Natural killer cell (primary cell): ENCODE measurements around the gene PRKN. TPM values are rescaled to one million over a fixed set of nuclear protein-coding genes. Genes with fewer than 3 reads are reported as not detected.

Experiments
- ATAC-seq, 3 donors: fragments of 150-1000 bp in 2 of 3; fragments of 200-7000 bp in 1 of 3; cut with Tn5 transposase; 1 replicate in 1 of 3; 2 replicates in 2 of 3; pipeline ENCODE4 v1.10.0; 2021; ENCODE audit warnings: mild to moderate bottlenecking in 2 of 3, moderate library complexity in 2 of 3
- DNase-seq, 2 donors: peaks; one replicate each; pipeline versions ENCODE4 v3.0.0 to v3.0.0-alpha.2; 2013 to 2021; ENCODE audit warnings: mixed read lengths in 1 of 2
- H3K27ac ChIP-seq: one replicate; pipeline ENCODE4 v1.5.1; 2013; ENCODE audit warnings: mild to moderate bottlenecking, low read length
- H3K27me3 ChIP-seq: one replicate; pipeline ENCODE4 v1.6.1; 2013; ENCODE audit warnings: low read length; ENCODE audit not compliant: control insufficient read depth, insufficient read depth
- H3K36me3 ChIP-seq: one replicate; pipeline ENCODE4 v1.6.1; 2013; ENCODE audit warnings: low read length; ENCODE audit not compliant: control insufficient read depth, insufficient read depth
- H3K4me1 ChIP-seq: one replicate; pipeline ENCODE4 v1.6.1; 2013; ENCODE audit warnings: low read length; ENCODE audit not compliant: control insufficient read depth, insufficient read depth
- H3K4me3 ChIP-seq: one replicate; pipeline ENCODE4 v1.5.1; 2013; ENCODE audit warnings: low read length
- H3K9me3 ChIP-seq: one replicate; pipeline ENCODE4 v1.6.1; 2013; ENCODE audit warnings: low read length; ENCODE audit not compliant: control insufficient read depth, insufficient read depth
- H3K27ac Mint-ChIP-seq, 2 donors: one replicate each; pipeline ENCODE4 v1.8.0; 2022; ENCODE audit warnings: mild to moderate bottlenecking in 2 of 2, mixed read lengths in 2 of 2, moderate library complexity in 1 of 2
- H3K27me3 Mint-ChIP-seq, 2 donors: one replicate each; pipeline ENCODE4 v1.8.0; 2022; ENCODE audit warnings: low read depth in 2 of 2, mixed read lengths in 2 of 2
- H3K36me3 Mint-ChIP-seq: one replicate; pipeline ENCODE4 v1.8.0; 2022; ENCODE audit warnings: mixed read lengths
- H3K4me1 Mint-ChIP-seq, 2 donors: one replicate each; pipeline ENCODE4 v1.8.0; 2022; ENCODE audit warnings: mixed read lengths in 2 of 2
- H3K4me3 Mint-ChIP-seq: one replicate; pipeline ENCODE4 v1.8.0; 2022; ENCODE audit warnings: mild to moderate bottlenecking, moderate library complexity, mixed read lengths
- H3K9me3 Mint-ChIP-seq, 2 donors: one replicate each; pipeline ENCODE4 v1.8.0; 2022; ENCODE audit warnings: mixed read lengths in 2 of 2
- CTCF ChIP-seq: fragments of 200-600 bp; IDR thresholded peaks from one replicate; pipeline ENCODE4 v1.8.0; 2022; ENCODE audit warnings: antibody characterized with exemption
- WGBS: methylation state at CpG from one replicate; pipeline ENCODE4 v1.1.7; 2013; ENCODE audit warnings: missing lambda C conversion rate; ENCODE audit not compliant: insufficient coverage; 5-methylcytosine and 5-hydroxymethylcytosine counted together
- intact Hi-C: fragments of 100-400 bp; cut with micrococcal nuclease; formaldehyde crosslinking; loops from one replicate; pipeline ENCODE4 v1.14.2; 2022
- total RNA-seq, 4 donors: library from RNA; stranded (reverse); fragments of 120-200 nt in 1 of 4; gene quantifications; one replicate each; pipeline versions ENCODE4 v1.2.3 to v1.2.4, GENCODE V29; 2013 to 2022

The PRKN gene
- total RNA-seq, 3 donors from 2014 or later (not counting 1 experiment from before 2014, with no cell fraction given) = 1.4 to 1.9 (median 1.9) TPM

GRCh38 chr6:162258647-162259046, 468.9 kb downstream of the PRKN start:
- H3K36me3 Mint-ChIP-seq = no peaks in the 10 kb centered on the region
- DNase-seq (no peak), ATAC-seq (no peak)
- H3K9me3 Mint-ChIP-seq = peaks cover 2 to 7% of the 10 kb centered on the region in 2 donors
- Histone ChIP-seq H3K36me3 (no peaks in the 10 kb centered on the region), H3K27me3 (no peaks in the 10 kb centered on the region), H3K9me3 (no peaks in the 10 kb centered on the region), H3K4me3 (no peak overlapping the region), H3K4me1 (no peaks in the 10 kb centered on the region), H3K27ac (no peak overlapping the region)
- no peaks in the 10 kb centered on the region for H3K4me1 Mint-ChIP-seq
- H3K27me3 Mint-ChIP-seq = no peaks in the 10 kb centered on the region
- H3K4me3 Mint-ChIP-seq = no peak overlapping the region
- intact Hi-C loops = no loop called here
- H3K27ac Mint-ChIP-seq = no peak overlapping the region
- WGBS = 90% methylated on average over 7 of the region's 7 CpGs
- TF ChIP-seq CTCF = no peak

GRCh38 chr6:162256361-162256760, 471.2 kb downstream of the PRKN start:
- Mint-ChIP-seq H3K27me3 (no peaks in the 10 kb centered on the region), H3K27ac (no peak overlapping the region), H3K9me3 (peaks cover 2 to 9% of the 10 kb centered on the region in 2 donors), H3K4me1 (no peaks in the 10 kb centered on the region), H3K4me3 (no peak overlapping the region), H3K36me3 (no peaks in the 10 kb centered on the region)
- no peak for TF ChIP-seq CTCF
- WGBS = 82% methylated on average over 3 of the region's 3 CpGs
- Histone ChIP-seq H3K4me1 (no peaks in the 10 kb centered on the region), H3K36me3 (no peaks in the 10 kb centered on the region), H3K27ac (no peak overlapping the region), H3K9me3 (no peaks in the 10 kb centered on the region), H3K27me3 (no peaks in the 10 kb centered on the region), H3K4me3 (no peak overlapping the region)
- no peak for ATAC-seq
- no peak for DNase-seq
- intact Hi-C loops = no loop called here

GRCh38 chr6:162251257-162251656, 476.3 kb downstream of the PRKN start:
- no peaks in the 10 kb centered on the region for H3K36me3 Mint-ChIP-seq
- no peaks in the 10 kb centered on the region for H3K27me3 Mint-ChIP-seq
- 100% methylated on average over 1 of the region's 3 CpGs for WGBS
- Histone ChIP-seq H3K36me3 (no peaks in the 10 kb centered on the region), H3K27me3 (no peaks in the 10 kb centered on the region), H3K9me3 (no peaks in the 10 kb centered on the region), H3K27ac (no peak overlapping the region), H3K4me3 (no peak overlapping the region), H3K4me1 (no peaks in the 10 kb centered on the region)
- intact Hi-C loops = no loop called here
- peaks cover 2 to 7% of the 10 kb centered on the region in 2 donors for H3K9me3 Mint-ChIP-seq
- TF ChIP-seq CTCF = no peak
- no peak overlapping the region for H3K27ac Mint-ChIP-seq
- DNase-seq (no peak), ATAC-seq (no peak)
- no peak overlapping the region for H3K4me3 Mint-ChIP-seq
- no peaks in the 10 kb centered on the region for H3K4me1 Mint-ChIP-seq

GRCh38 chr6:162249907-162250642, 477.5 kb downstream of the PRKN start:
- intact Hi-C loops = no loop called here
- no peak overlapping the region for H3K27ac Mint-ChIP-seq
- TF ChIP-seq CTCF = no peak
- Histone ChIP-seq H3K36me3 (no peaks in the 10 kb centered on the region), H3K27me3 (no peaks in the 10 kb centered on the region), H3K27ac (no peak overlapping the region), H3K4me1 (no peaks in the 10 kb centered on the region), H3K9me3 (no peaks in the 10 kb centered on the region), H3K4me3 (no peak overlapping the region)
- ATAC-seq (no peak), DNase-seq (no peak)
- H3K4me1 Mint-ChIP-seq = no peaks in the 10 kb centered on the region
- no peak overlapping the region for H3K4me3 Mint-ChIP-seq
- peaks cover 2 to 7% of the 10 kb centered on the region in 2 donors for H3K9me3 Mint-ChIP-seq
- H3K36me3 Mint-ChIP-seq = no peaks in the 10 kb centered on the region
- WGBS = 85% methylated on average over 11 of the region's 11 CpGs
- H3K27me3 Mint-ChIP-seq = no peaks in the 10 kb centered on the region
